ENCODE measurements around the gene TMCC1. TPM values are rescaled to one million over a fixed set of nuclear protein-coding genes. Genes with fewer than 3 reads are reported as not detected.

The TMCC1 gene
- total RNA-seq: 10 to 100 TPM; 17.5 to 19.8 TPM

GRCh38 chr3:129893581-129894070, at the start of gene TMCC1:
TMCC1 (minus strand) TSS chr3:129893711.

GRCh38 chr3:129606636-129607390, 286.7 kb downstream of the TMCC1 start, which contains the start of gene PLXND1:
PLXND1 (minus strand) TSS chr3:129606676; CDS start chr3:129606639, 37 bp downstream.

Other genes starting within 250 kb of the TMCC1 start
- not detected for gene TRH, start 81.0 kb upstream of the TMCC1 start, total RNA-seq
- under 1 TPM in 1 of 2 experiments, not detected in 1; 0.70 TPM for gene ALG1L2, start 188.1 kb upstream of the TMCC1 start, total RNA-seq